BE2C (cell line): ENCODE results near the gene SPATA17.

ENCODE experiments used
- DNase-seq: peaks from one replicate; pipeline ENCODE4 v3.0.0-alpha.2; 2020
- H3K27me3 ChIP-seq: fragments of 250-450 bp; sonication (Bioruptor Pico); 2 replicates; pipeline ENCODE4 v1.5.1; 2020; ENCODE audit warnings: mild to moderate bottlenecking
- H3K36me3 ChIP-seq: fragments of 250-450 bp; sonication (Bioruptor Pico); 2 replicates; pipeline ENCODE4 v1.5.1; 2020; ENCODE audit warnings: mild to moderate bottlenecking
- H3K4me1 ChIP-seq: fragments of 250-450 bp; sonication (Bioruptor Pico); 2 replicates; pipeline ENCODE4 v1.5.1; 2020
- H3K4me3 ChIP-seq: 2 replicates; pipeline ENCODE4 v1.5.1; 2011; ENCODE audit warnings: low read depth, low read length
- H3K9me3 ChIP-seq: fragments of 250-450 bp; sonication (Bioruptor Pico); 2 replicates; pipeline ENCODE4 v1.5.1; 2020
- TF ChIP-seq, protein P1 (sequence below): IDR thresholded peaks from 2 replicates; pipeline ENCODE4 v1.5.1; 2012; ENCODE audit warnings: mild to moderate bottlenecking, low read depth, low read length

SPATA17 gene

DNA sequence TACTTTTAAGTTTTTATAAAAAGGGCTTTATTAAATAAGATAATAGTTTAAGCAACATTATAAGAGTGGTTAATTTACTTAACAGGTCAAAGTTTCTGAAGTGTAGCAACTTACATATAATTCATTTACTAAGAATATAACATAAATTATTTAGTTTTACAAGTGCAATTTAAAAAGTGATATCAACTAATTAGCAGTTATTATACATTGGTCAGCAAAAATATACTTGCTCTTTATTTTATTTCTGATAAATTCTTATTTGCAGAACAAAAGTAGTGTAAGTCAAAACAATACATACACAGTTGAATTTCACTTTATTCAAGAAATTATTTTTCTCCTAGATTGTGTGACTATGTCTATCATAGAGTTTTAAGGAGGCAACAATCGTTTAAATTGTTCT is 215.6 kb downstream of the SPATA17 start:
- DNase-seq, result no peak
- H3K9me3 ChIP-seq, result no peaks in the 10 kb centered on the region
- TF ChIP-seq, protein P1, sequence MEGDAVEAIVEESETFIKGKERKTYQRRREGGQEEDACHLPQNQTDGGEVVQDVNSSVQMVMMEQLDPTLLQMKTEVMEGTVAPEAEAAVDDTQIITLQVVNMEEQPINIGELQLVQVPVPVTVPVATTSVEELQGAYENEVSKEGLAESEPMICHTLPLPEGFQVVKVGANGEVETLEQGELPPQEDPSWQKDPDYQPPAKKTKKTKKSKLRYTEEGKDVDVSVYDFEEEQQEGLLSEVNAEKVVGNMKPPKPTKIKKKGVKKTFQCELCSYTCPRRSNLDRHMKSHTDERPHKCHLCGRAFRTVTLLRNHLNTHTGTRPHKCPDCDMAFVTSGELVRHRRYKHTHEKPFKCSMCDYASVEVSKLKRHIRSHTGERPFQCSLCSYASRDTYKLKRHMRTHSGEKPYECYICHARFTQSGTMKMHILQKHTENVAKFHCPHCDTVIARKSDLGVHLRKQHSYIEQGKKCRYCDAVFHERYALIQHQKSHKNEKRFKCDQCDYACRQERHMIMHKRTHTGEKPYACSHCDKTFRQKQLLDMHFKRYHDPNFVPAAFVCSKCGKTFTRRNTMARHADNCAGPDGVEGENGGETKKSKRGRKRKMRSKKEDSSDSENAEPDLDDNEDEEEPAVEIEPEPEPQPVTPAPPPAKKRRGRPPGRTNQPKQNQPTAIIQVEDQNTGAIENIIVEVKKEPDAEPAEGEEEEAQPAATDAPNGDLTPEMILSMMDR, result no peak
- H3K36me3 ChIP-seq, result no peaks in the 10 kb centered on the region
- no peaks in the 10 kb centered on the region for H3K27me3 ChIP-seq
- no peaks in the 10 kb centered on the region for H3K4me1 ChIP-seq
- no peak overlapping the region for H3K4me3 ChIP-seq

DNA sequence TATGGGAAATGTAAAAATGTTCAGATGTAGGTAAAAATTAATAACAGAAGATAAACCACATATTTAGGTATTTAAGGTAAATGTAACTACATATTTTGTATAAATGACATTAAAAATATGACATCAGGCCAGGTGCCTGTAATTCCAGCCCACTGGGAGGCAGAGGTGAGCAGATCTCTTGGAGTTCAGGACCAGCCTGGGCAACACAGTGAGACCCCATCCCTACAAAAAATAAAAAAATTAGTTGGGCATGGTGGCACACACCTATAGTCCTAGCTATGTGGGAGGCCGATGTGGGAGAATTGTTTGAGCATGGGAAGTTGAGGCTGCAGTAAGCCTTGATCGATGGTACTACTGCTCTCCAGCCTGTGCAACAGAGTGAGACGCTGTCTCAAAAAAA is 216.5 kb downstream of the SPATA17 start:
- no peak for DNase-seq
- H3K9me3 ChIP-seq, result no peaks in the 10 kb centered on the region
- TF ChIP-seq, protein P1, result no peak
- no peaks in the 10 kb centered on the region for H3K4me1 ChIP-seq
- H3K4me3 ChIP-seq, result no peak overlapping the region
- no peaks in the 10 kb centered on the region for H3K27me3 ChIP-seq
- no peaks in the 10 kb centered on the region for H3K36me3 ChIP-seq

DNA sequence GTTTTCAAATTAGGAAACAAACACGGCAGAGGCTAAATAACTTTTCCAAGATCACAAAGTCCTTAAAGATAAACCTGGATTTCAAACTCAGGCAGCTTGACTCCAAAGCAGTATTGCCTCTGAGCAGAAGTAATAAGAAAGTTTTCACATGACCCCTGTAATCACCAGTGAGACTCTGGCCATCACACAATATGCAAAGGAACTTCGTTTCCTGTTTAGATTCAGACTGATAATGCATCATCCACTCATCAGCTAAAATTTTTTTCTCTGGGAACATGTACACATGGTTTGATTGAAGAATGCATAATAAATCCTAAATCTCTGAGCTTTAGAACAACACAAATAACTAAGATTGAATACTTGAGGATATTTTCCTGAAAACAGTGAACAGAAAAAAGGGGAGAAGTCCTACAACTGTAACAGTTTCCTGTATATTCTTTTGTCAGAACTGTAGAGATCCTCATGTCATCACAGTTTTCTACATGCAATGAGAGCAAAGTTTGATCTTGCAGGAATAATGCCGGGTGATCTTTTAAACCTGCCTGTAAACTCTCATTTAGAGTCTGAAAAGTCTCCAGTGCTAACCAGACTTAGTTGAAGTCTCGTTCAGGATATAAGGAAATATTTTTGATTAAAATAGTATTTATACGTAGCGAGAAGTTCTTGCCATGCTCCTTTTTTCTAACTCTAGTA is 225.3 kb downstream of the SPATA17 start:
- DNase-seq, result no peak
- TF ChIP-seq, protein P1, result no peak
- no peaks in the 10 kb centered on the region for H3K4me1 ChIP-seq

DNA sequence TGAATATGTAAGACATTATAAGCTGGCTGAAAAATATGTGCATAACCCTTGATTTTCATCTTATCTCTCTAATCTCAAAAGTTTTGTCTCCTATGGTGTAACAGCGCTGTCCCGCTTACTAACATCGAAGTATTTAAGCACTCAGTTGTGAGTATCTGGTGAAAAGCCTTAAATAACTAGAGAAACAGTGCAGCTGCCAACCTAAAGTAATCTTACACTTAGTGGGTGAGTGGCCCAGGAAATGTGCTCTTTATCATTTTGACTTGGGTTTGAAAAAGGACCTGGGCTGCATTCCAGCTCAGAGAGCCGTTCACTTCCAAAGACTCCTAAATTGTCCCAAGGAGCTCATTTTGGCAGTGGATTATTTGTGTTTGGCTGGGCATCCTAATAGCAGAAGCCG is 225.9 kb downstream of the SPATA17 start:
- Histone ChIP-seq H3K4me1 (no peaks in the 10 kb centered on the region), H3K9me3 (no peaks in the 10 kb centered on the region), H3K4me3 (no peak overlapping the region), H3K36me3 (no peaks in the 10 kb centered on the region), H3K27me3 (no peaks in the 10 kb centered on the region)
- TF ChIP-seq, protein P1, result no peak
- no peak for DNase-seq

More for the DNA sequence above, 225.3 kb downstream of the SPATA17 start:
- H3K27me3 ChIP-seq, result no peaks in the 10 kb centered on the region
- no peaks in the 10 kb centered on the region for H3K36me3 ChIP-seq
- H3K4me3 ChIP-seq, result no peak overlapping the region
- no peaks in the 10 kb centered on the region for H3K9me3 ChIP-seq

DNA sequence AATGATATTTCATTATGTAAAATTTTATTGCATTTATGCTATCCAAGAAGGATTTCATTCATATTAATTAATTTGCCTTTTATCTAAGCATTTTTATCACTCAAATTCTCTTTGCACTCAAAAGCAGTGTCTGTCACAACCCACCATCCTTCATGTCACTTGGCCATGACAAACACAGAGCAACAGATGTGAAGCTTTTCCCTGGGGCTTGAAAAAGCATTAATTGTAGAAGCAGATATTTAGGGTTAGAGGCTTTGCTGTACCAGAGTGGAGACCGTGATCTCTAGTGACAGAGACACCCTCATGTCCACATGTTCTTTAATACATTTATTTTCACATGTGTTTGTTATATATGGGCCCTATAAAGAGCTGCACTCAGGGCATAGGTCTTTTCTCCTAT is 230.5 kb downstream of the SPATA17 start:
- Histone ChIP-seq H3K4me3 (no peak overlapping the region), H3K27me3 (0 out of 2 replicates have a peak, but pooled peaks cover 3% of the 10 kb centered on the region), H3K4me1 (no peaks in the 10 kb centered on the region), H3K9me3 (no peaks in the 10 kb centered on the region), H3K36me3 (no peaks in the 10 kb centered on the region)
- no peak for DNase-seq
- TF ChIP-seq, protein P1, result no peak

DNA sequence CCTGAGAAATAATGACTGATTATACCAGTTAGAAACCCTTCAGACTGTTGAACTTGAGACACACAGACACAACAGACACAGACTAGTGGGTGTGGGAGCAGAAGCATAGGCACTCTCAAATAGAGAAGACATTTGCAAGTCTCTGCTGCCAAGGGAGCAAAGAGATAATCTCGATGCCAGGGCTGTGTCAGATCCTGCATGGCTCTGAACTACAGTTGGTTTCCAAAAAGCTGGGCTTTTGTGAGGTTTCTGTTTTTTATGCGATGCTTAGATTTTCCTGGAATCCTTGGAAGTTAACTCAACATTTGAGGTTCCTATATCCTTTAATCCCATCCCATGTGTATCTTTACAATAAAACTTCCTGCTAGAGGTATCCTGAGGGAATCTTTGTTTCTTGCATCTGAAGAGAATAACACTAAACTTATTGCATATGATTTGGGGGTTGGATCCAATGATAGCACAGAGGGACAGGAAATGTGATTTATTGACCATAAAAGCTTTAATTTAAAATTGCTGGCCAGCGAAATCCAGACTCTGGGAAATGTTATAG is 236.4 kb downstream of the SPATA17 start:
- Histone ChIP-seq H3K27me3 (0 out of 2 replicates have a peak, but pooled peaks cover 3% of the 10 kb centered on the region), H3K4me3 (no peak overlapping the region), H3K4me1 (no peaks in the 10 kb centered on the region), H3K36me3 (no peaks in the 10 kb centered on the region), H3K9me3 (no peaks in the 10 kb centered on the region)
- TF ChIP-seq, protein P1, result no peak
- no peak for DNase-seq
